ENCODE measurements around the gene SLC16A5. TPM values are rescaled to one million over a fixed set of nuclear protein-coding genes. Genes with fewer than 3 reads are reported as not detected.

Gene SLC16A5
- total RNA-seq, 2 donors from 2014 or later, result 7.5 to 9.8 TPM

DNA sequence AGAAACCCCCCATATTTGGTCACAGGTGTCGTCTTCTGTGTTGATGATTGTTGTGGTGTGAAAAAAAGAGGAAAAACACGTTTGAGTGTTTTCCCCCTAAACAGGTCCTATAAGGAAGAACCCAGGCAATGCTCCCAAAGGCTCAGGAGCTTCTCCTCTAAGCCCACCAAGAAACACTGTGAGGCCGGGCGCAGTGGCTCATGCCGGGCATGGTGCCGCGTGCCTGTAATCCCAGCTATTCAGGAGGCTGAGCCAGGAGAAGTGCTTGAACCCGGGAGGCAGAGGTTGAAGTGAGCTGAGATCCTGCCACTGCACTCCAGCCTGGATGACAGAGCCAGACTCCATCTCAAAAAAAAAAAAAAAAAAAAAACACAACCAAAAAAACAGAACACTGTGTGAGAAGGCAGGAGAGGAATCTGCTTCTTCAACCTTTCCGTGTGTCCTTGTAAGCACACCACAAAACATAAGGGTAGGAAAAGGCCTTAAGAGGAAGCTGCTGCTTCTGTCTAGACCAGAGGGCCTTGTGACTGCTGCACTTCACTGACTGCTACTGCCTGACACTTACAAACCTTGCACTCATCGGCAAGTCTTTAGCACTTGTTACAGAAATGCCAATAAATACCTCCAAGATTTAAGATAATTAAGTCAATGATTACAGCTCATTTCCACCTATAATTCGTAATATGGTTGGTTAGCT is 57.2 kb downstream of the SLC16A5 start:
- peak overlapping the region; percentile 35 for H3K27ac Mint-ChIP-seq
- H3K4me3 Mint-ChIP-seq, result no peak overlapping the region
- H3K9me3 Mint-ChIP-seq, result no peaks in the 10 kb centered on the region
- no peaks in the 10 kb centered on the region for H3K27me3 Mint-ChIP-seq (ENCODE audit: low read depth)
- H3K36me3 Mint-ChIP-seq (ENCODE audit: insufficient read depth in 2 of 2), result peaks cover 12 to 40% of the 10 kb centered on the region in 2 donors
- no peak for ATAC-seq (replicated peaks in 1 of 2)
- DNase-seq, result no peak
- H3K4me1 Mint-ChIP-seq (ENCODE audit: low read depth), result peaks cover 14% of the 10 kb centered on the region

DNA sequence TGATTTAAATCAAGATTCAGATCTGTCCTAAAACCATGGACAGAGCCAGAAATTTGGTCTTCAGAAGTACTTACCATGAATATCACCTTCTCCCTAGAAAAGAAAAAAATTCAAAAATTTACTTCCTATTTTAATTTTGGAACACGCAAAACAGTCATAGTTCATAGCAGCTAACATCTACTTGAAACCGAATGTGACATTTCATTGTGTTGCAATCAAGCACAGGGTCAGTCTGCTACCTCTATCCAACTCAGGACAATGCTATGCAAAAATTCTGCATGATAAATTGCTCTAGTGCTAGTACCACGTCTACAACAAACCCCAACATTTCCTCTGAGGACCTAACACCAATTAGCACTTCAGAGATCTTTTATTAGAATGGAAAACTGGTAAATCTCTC is 58.8 kb downstream of the SLC16A5 start:
- no peaks in the 10 kb centered on the region for H3K9me3 Mint-ChIP-seq
- no peak overlapping the region for H3K4me3 Mint-ChIP-seq
- DNase-seq, result no peak
- no peaks in the 10 kb centered on the region for H3K27me3 Mint-ChIP-seq (ENCODE audit: low read depth)
- peaks cover 11 to 33% of the 10 kb centered on the region in 2 donors for H3K36me3 Mint-ChIP-seq (ENCODE audit: insufficient read depth in 2 of 2)
- H3K27ac Mint-ChIP-seq, result peak overlapping the region; percentile 83
- H3K4me1 Mint-ChIP-seq (ENCODE audit: low read depth), result peaks cover 25% of the 10 kb centered on the region
- no peak for ATAC-seq (replicated peaks in 1 of 2)

DNA sequence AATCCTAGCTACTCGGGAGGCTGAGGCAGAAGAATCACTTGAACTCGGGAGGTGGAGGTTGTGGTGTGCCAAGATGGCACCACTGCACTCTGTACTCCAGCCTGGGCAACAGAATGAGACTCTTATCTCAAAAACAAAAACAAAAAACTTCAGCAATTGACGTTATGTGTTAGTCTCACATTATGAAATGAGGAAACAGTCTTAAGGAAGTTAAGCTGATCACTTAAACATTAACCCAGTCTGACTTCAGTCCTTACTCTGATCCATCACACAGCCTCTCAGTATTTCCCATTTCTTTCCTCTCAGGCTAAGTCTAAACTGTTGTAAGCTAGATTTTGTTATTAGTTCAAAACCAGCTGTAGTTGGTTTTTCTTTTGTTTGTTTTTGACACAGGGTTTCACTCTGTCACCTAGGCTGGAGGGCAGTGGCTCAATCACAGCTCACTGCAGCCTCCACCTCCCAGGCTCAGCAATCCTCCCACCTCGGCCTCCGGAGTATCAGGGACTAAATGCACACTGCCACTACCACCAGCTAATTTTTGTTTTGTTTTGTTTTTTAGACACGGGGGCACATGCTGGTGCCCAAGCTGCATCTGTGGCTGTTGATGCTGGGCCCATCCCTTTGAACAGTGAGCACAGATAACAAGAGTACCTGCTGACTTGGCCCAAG is 60.3 kb downstream of the SLC16A5 start:
- Mint-ChIP-seq H3K9me3 (no peaks in the 10 kb centered on the region), H3K27me3 (ENCODE audit: low read depth) (no peaks in the 10 kb centered on the region), H3K36me3 (ENCODE audit: insufficient read depth in 2 of 2) (peaks cover 11 to 30% of the 10 kb centered on the region in 2 donors), H3K4me1 (ENCODE audit: low read depth) (peaks cover 39% of the 10 kb centered on the region), H3K27ac (peak overlapping the region; percentile 20), H3K4me3 (no peak overlapping the region)
- DNase-seq (no peak), ATAC-seq (replicated peaks in 1 of 2) (no peak)

DNA sequence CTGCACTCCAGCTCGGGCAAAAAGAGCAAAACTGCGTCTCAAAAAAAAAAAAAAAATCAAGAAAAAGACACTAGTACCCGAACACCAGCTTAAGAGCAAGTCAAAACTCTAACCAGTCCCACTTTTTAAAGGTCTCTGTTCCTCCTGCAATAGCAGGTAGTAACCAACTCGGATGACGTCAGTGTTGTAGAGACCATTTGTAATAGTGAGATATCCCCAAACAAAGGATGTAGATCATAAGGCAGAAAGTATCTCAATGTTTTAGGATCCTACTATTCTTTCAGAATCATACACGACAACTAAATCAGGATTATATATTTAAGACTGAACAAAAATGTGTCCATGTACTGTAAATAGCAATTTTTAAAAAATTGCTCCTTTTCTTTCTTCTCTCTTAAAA is 64.2 kb downstream of the SLC16A5 start:
- H3K4me3 Mint-ChIP-seq, result peak overlapping the region; percentile 95 to 96
- peak overlapping the region; percentile 89 for H3K27ac Mint-ChIP-seq
- peaks cover 63% of the 10 kb centered on the region for H3K4me1 Mint-ChIP-seq (ENCODE audit: low read depth)
- H3K27me3 Mint-ChIP-seq (ENCODE audit: low read depth), result no peaks in the 10 kb centered on the region
- no peak for ATAC-seq (replicated peaks in 1 of 2)
- no peak for DNase-seq
- no peaks in the 10 kb centered on the region for H3K9me3 Mint-ChIP-seq
- H3K36me3 Mint-ChIP-seq (ENCODE audit: insufficient read depth in 2 of 2), result peaks cover 11 to 14% of the 10 kb centered on the region in 2 donors

DNA sequence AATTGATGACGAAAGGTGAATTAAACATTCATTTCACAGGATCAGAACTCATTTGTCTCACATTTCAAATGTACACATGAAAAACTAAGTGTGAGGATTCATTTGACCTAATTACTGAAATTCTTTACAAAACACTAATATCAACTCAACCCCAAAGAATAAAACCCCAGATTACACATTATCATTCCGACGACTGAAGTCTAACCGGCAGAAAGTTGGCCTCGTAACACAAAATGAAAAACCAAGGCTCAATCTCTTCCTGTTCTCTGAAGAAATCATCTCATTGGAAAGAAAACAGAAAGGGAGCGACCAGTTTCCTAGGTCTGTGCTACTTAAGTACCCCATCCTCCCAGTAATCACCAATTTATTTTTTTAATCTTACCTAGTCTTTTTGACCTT is 64.8 kb downstream of the SLC16A5 start:
- Mint-ChIP-seq H3K4me3 (peak overlapping the region; percentile 95 to 96), H3K27ac (peak overlapping the region; percentile 89), H3K9me3 (no peaks in the 10 kb centered on the region), H3K27me3 (ENCODE audit: low read depth) (no peaks in the 10 kb centered on the region), H3K36me3 (ENCODE audit: insufficient read depth in 2 of 2) (peaks cover 7 to 10% of the 10 kb centered on the region in 2 donors), H3K4me1 (ENCODE audit: low read depth) (peaks cover 63% of the 10 kb centered on the region)
- DNase-seq (no peak), ATAC-seq (replicated peaks in 1 of 2) (no peak)

DNA sequence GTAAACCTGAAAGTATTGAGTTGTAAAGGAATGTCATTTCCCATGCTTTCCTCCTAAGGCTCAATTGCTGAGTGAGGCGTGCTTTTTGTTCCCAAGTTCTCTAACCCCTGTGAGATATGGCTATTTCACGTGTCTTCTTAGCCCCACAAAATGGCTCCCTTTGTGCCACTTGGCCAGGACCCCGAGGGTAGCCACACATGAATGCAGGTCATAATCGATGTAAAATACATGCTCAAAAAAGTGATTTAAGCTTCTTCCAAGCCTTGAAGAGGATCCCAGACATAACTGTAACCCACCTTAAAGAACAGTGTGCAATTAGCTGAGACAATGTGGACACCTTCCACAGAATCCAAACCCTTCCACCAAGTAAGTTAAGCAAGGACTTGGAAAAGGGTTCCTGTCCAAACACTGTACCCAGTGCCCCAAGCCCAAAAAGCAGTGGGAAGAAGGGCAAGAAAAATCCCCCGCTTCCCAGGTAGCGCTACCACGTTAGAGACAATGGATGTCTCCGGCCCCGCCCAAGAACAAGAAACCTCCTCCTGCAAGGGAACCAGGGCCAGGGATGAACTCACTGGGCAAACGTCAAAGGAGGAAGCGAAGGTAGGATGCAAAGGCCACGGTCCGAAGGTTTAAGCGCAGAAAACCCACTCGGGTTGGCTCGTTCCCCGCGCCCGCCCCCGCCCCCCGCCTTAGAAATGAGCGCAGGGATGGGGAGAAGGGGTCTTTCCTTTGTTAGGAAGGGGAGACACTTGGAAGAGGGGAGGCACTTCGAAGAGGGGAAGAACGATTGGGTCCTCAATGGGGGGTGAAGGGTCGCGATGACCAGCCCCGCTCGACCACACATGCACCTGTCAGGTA is 65.4 kb downstream of the SLC16A5 start:
- Mint-ChIP-seq H3K36me3 (ENCODE audit: insufficient read depth in 2 of 2) (peaks cover 5 to 10% of the 10 kb centered on the region in 2 donors), H3K4me3 (peak overlapping the region; percentile 95 to 96), H3K27me3 (ENCODE audit: low read depth) (no peaks in the 10 kb centered on the region), H3K4me1 (ENCODE audit: low read depth) (peaks cover 62% of the 10 kb centered on the region), H3K27ac (peak overlapping the region; percentile 89), H3K9me3 (no peaks in the 10 kb centered on the region)
- ATAC-seq (replicated peaks in 1 of 2), result no peak
- DNase-seq, result peak; percentile 33 to 46

DNA sequence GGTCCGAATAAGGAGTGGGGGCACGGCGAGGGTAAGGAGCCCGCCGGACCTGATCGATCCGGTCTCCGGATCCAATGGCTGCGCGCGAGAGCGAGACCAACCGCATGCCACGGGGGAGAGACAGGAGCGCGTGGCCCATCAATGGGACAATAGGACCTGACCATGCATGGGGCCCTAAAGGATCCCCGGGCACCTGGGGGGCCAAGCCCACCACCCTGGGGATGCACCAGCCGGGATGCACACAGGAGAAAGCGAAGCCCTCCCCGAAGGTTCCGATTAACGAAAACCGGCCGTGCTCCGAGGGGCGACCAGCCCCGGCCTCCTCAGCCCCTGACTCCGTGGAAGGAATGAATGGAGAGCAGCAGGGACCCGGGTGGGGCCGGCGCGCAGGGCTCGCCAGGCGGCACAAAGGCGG is 66.0 kb downstream of the SLC16A5 start:
- Mint-ChIP-seq H3K4me3 (peak overlapping the region; percentile 95 to 96), H3K9me3 (no peaks in the 10 kb centered on the region), H3K27me3 (ENCODE audit: low read depth) (no peaks in the 10 kb centered on the region), H3K27ac (peak overlapping the region; percentile 89), H3K36me3 (ENCODE audit: insufficient read depth in 2 of 2) (peaks cover 5 to 8% of the 10 kb centered on the region in 2 donors), H3K4me1 (ENCODE audit: low read depth) (peaks cover 55% of the 10 kb centered on the region)
- ATAC-seq (replicated peaks in 1 of 2), result peak; percentile 2 to 10
- DNase-seq, result peak; percentile 29 to 46

DNA sequence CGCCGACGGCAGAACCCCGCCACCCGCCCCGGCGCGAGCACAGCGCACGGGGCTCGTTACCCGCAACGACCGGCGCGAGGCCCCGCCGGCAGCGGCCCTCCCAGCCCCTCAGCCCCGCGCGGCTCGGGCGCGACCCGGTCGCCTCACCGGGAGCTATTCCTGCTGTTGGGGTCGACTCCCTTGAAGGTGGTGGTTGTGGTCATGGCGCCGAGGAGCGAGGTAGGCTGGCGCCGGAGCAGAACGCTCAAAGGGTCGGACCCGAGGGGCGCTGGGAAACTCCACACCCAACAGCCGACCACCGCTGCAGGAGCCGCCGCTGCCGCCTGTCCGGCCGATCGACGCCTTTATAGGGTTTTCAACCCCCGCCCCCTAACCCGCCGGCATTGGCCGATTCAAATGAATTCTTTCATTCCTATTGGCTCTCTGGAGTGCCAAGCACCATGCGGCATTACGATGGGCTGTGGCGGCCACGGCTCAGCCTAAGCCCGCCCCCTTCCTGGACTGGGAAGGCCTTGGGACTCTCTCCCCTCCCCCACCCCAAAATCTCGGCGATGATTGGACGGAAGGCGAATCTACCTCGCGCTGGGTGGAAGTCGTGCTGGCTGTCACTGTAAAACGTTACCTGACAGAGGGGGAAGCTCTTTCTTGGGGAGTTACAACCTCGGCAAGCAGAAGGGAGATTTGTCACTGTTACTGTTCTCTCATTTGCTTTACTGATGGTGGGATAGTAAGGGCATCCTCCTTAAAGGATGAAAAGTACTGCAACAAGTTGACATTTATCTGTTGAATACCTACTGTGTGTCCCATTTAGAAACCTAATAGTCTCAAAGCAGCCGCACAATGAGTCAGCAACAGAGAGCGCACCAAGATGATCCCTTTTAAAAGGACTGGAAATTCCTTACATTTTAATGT is 66.7 kb downstream of the SLC16A5 start, which contains the start of gene JPT1:
Gene JPT1, minus strand, starts transcription at position 318 of the 912 bp plus-strand sequence. Its CDS starts 115 bp downstream, at position 203.
- Mint-ChIP-seq H3K27me3 (ENCODE audit: low read depth) (no peaks in the 10 kb centered on the region), H3K4me1 (ENCODE audit: low read depth) (peaks cover 53% of the 10 kb centered on the region), H3K36me3 (ENCODE audit: insufficient read depth in 2 of 2) (peaks cover 5 to 8% of the 10 kb centered on the region in 2 donors), H3K4me3 (peak within 1 kb of the TSS; percentile 95 to 96), H3K27ac (peak within 1 kb of the TSS; percentile 89), H3K9me3 (no peaks in the 10 kb centered on the region)
- peak; percentile 95 to 97 for ATAC-seq (replicated peaks in 1 of 2)
- DNase-seq, result peak; percentile 98

DNA sequence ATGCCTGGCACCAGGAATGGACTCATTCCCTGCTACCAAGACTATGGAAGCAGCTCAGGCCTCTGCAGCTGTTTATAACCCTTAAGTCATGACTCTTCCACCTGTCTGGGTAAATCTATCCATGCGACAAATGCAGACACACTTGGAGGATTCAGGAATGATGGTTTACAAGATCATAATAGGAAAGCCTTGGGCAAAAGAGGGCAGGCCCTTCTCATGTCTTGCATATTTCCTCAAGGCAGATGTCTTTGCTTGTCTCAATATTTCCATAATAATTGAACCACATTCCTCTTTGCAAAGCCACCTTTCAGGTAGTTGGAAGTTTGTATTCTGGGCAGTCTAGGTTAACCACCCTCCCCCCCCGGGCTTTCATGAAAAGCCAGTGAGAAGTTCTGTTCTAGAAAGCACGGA is 67.4 kb downstream of the SLC16A5 start:
- H3K4me1 Mint-ChIP-seq (ENCODE audit: low read depth), result peaks cover 46% of the 10 kb centered on the region
- H3K4me3 Mint-ChIP-seq, result peak overlapping the region; percentile 1 to 88
- DNase-seq (no peak), ATAC-seq (replicated peaks in 1 of 2) (no peak)
- no peak overlapping the region for H3K27ac Mint-ChIP-seq
- H3K27me3 Mint-ChIP-seq (ENCODE audit: low read depth), result no peaks in the 10 kb centered on the region
- peaks cover 4 to 6% of the 10 kb centered on the region in 2 donors for H3K36me3 Mint-ChIP-seq (ENCODE audit: insufficient read depth in 2 of 2)
- H3K9me3 Mint-ChIP-seq, result no peaks in the 10 kb centered on the region

Other genes with a start within 250 kb of the SLC16A5 start
- gene GRIN2C, start 228.1 kb upstream of the SLC16A5 start, total RNA-seq, result under 1 TPM; 0.14 to 0.37 TPM
- gene FDXR, start 215.0 kb upstream of the SLC16A5 start, total RNA-seq, result 10 to 100 TPM; 44.3 to 79.7 TPM
- gene FADS6, start 194.3 kb upstream of the SLC16A5 start, total RNA-seq, result not detected
- not detected for gene USH1G, start 164.7 kb upstream of the SLC16A5 start, total RNA-seq
- not detected for gene OTOP2, start 163.7 kb upstream of the SLC16A5 start, total RNA-seq
- gene OTOP3, start 152.1 kb upstream of the SLC16A5 start, total RNA-seq, result not detected
- 1 to 10 TPM; 7.3 to 7.4 TPM for gene HID1, start 115.2 kb upstream of the SLC16A5 start, total RNA-seq
- gene CDR2L, start 100.3 kb upstream of the SLC16A5 start, total RNA-seq, result under 1 TPM; 0.56 to 0.72 TPM
- 10 to 100 TPM; 39.1 to 50.6 TPM for gene MRPL58, start 75.3 kb upstream of the SLC16A5 start, total RNA-seq
- 100 to 1,000 TPM; 125 to 147 TPM for gene ATP5PD, start 41.0 kb upstream of the SLC16A5 start, total RNA-seq
- gene KCTD2, start 40.7 kb upstream of the SLC16A5 start, total RNA-seq, result 10 to 100 TPM; 21.4 to 24.1 TPM
- gene ARMC7, start 22.0 kb downstream of the SLC16A5 start, total RNA-seq, result 10 to 100 TPM; 10.6 to 12.9 TPM
- gene NT5C, start 43.8 kb downstream of the SLC16A5 start, total RNA-seq, result 10 to 100 TPM; 56.5 to 65.9 TPM
- gene JPT1, start 66.6 kb downstream of the SLC16A5 start, total RNA-seq, result 100 to 1,000 TPM; 162 to 188 TPM
- gene SUMO2, start 95.0 kb downstream of the SLC16A5 start, total RNA-seq, result 100 to 1,000 TPM; 361 to 368 TPM
- 100 to 1,000 TPM in 1 of 2 donors, 10 to 100 TPM in 1; 88.3 to 114 TPM for gene NUP85, start 117.7 kb downstream of the SLC16A5 start, total RNA-seq
- 10 to 100 TPM; 77.1 to 80.9 TPM for gene GGA3, start 173.7 kb downstream of the SLC16A5 start, total RNA-seq
- gene MRPS7, start 173.9 kb downstream of the SLC16A5 start, total RNA-seq, result 10 to 100 TPM; 42.8 to 43.0 TPM
- gene MIF4GD, start 183.3 kb downstream of the SLC16A5 start, total RNA-seq, result 10 to 100 TPM; 63.1 to 67.9 TPM
- 10 to 100 TPM; 39.9 to 59.3 TPM for gene SLC25A19, start 201.5 kb downstream of the SLC16A5 start, total RNA-seq